ENCODE data around the gene MYEF2.

- TF ChIP-seq CTCF (IDR thresholded peaks at IDR 0.05) = no peak
- TF ChIP-seq POLR2A (IDR thresholded peaks at IDR 0.05) = no peak
These were observed 24.6 kb downstream of the MYEF2 start for GRCh38 chr15:48153526-48153925.
